B cell (primary cell): Measurements from ENCODE around the gene MAP3K5. TPM values are rescaled to one million over a fixed set of nuclear protein-coding genes. Genes with fewer than 3 reads are reported as not detected.
A peak's percentile ranks its signal among the peaks of the same experiment; 100 is the strongest.

Experiments used
- ATAC-seq: fragments of 200-7000 bp; cut with Tn5 transposase; one replicate; pipeline ENCODE4 v1.10.0; 2021; ENCODE audit warnings: low read depth, mild to moderate bottlenecking, moderate number of reproducible peaks, moderate library complexity
- CTCF ChIA-PET: fragments of 350-600 bp; sonication (Branson Sonifier 250); formaldehyde crosslinking; loops from one replicate; lab custom pipeline; 2021; ENCODE audit warnings: antibody characterized with exemption, inconsistent platforms; lab: Charles Lee
- POLR2A ChIA-PET: fragments of 350-600 bp; sonication (Branson Sonifier 250); formaldehyde crosslinking; loops from one replicate; lab custom pipeline; 2021; ENCODE audit warnings: antibody characterized with exemption; lab: Charles Lee
- DNase-seq: peaks from one replicate; pipeline ENCODE4 v3.0.0; 2013
- H2AFZ ChIP-seq: 2 replicates; pipeline ENCODE4 v1.6.1; 2012; ENCODE audit warnings: mild to moderate bottlenecking, low read depth, low read length; ENCODE audit not compliant: insufficient read depth, poor library complexity, severe bottlenecking
- H3K27ac ChIP-seq, 2 donors: 1 replicate in 1 of 2; 2 replicates in 1 of 2; pipeline ENCODE4 v1.5.1; 2012 to 2013; ENCODE audit warnings: low read length in 2 of 2, mild to moderate bottlenecking in 2 of 2, moderate library complexity in 1 of 2
- H3K27me3 ChIP-seq, 4 experiments: fragments of 200-600 bp in 1 of 4; sonication (generic) in 1 of 4; replicated peaks in 1 of 4; 1 replicate in 2 of 4; 2 replicates in 2 of 4; pipeline versions ENCODE4 v1.6.1 to v1.7.0; 2013 to 2016; ENCODE audit warnings: low read length in 3 of 4, mild to moderate bottlenecking in 2 of 4, mixed read lengths in 1 of 4, moderate library complexity in 1 of 4; ENCODE audit not compliant: insufficient read depth in 4 of 4, control insufficient read depth in 3 of 4; ENCODE audit errors: control extremely low read depth in 1 of 4
- H3K36me3 ChIP-seq, 2 experiments: replicated peaks in 1 of 2; 1 replicate in 1 of 2; 2 replicates in 1 of 2; pipeline versions ENCODE4 v1.6.1 to v1.7.1; 2013; ENCODE audit warnings: low read length in 1 of 2; ENCODE audit not compliant: insufficient read depth in 2 of 2, control insufficient read depth in 1 of 2; ENCODE audit errors: control extremely low read depth in 1 of 2, extremely low read depth in 1 of 2
- H3K4me1 ChIP-seq, 2 donors: fragments of 200-600 bp in 1 of 2; sonication (generic) in 1 of 2; 1 replicate in 1 of 2; 2 replicates in 1 of 2; pipeline versions ENCODE4 v1.5.1 to v1.6.1; 2013 to 2017; ENCODE audit warnings: low read length in 2 of 2; ENCODE audit not compliant: control insufficient read depth in 2 of 2, insufficient read depth in 2 of 2
- H3K4me2 ChIP-seq: replicated peaks from 2 replicates; pipeline ENCODE3; 2012; ENCODE audit warnings: mild to moderate bottlenecking, low read depth, low read length; ENCODE audit not compliant: poor library complexity, severe bottlenecking
- H3K4me3 ChIP-seq, 5 experiments: fragments of 200-600 bp in 1 of 5; sonication (generic) in 1 of 5; 1 replicate in 3 of 5; 2 replicates in 2 of 5; pipeline versions ENCODE4 v1.5.1 to v1.7.0; 2011 to 2016; ENCODE audit warnings: low read length in 4 of 5, mild to moderate bottlenecking in 4 of 5, low read depth in 2 of 5, control low read depth in 1 of 5, moderate library complexity in 1 of 5; ENCODE audit not compliant: insufficient read depth in 1 of 5; ENCODE audit errors: control extremely low read depth in 1 of 5, extremely low read depth in 1 of 5
- H3K79me2 ChIP-seq: fragments of 200-600 bp; sonication (generic); one replicate; pipeline ENCODE4 v1.6.0; 2016; ENCODE audit warnings: low read length; ENCODE audit not compliant: control insufficient read depth, insufficient read depth
- H3K9ac ChIP-seq: fragments of 200-600 bp; sonication (generic); 2 replicates; pipeline ENCODE4 v1.6.1; 2017; ENCODE audit warnings: mild to moderate bottlenecking, low read length, moderate library complexity
- H3K9me3 ChIP-seq, 3 donors: one replicate each; pipeline versions ENCODE4 v1.6.1 to v1.7.1; 2013; ENCODE audit warnings: low read length in 2 of 3; ENCODE audit not compliant: control insufficient read depth in 2 of 3, insufficient read depth in 1 of 3; ENCODE audit errors: control extremely low read depth in 1 of 3
- H4K20me1 ChIP-seq: 2 replicates; pipeline ENCODE4 v1.6.0; 2012; ENCODE audit warnings: mild to moderate bottlenecking, low read length; ENCODE audit not compliant: insufficient read depth, control insufficient read depth, poor library complexity, severe bottlenecking
- H3K27ac Mint-ChIP-seq: one replicate; pipeline ENCODE4 v1.8.0; 2021; ENCODE audit warnings: mixed read lengths
- H3K27me3 Mint-ChIP-seq: one replicate; pipeline ENCODE4 v1.8.0; 2021; ENCODE audit warnings: mixed read lengths
- H3K4me1 Mint-ChIP-seq: one replicate; pipeline ENCODE4 v1.8.0; 2021; ENCODE audit warnings: mixed read lengths
- H3K4me3 Mint-ChIP-seq: one replicate; pipeline ENCODE4 v1.8.0; 2021; ENCODE audit warnings: mixed read lengths
- H3K9me3 Mint-ChIP-seq: one replicate; pipeline ENCODE4 v1.8.0; 2022; ENCODE audit warnings: mixed read lengths; ENCODE audit not compliant: insufficient read depth
- EZH2 ChIP-seq: IDR thresholded peaks from 2 replicates; pipeline ENCODE4 v1.6.1; 2012; ENCODE audit warnings: borderline replicate concordance, low read depth, mild to moderate bottlenecking, moderate library complexity, low read length; ENCODE audit not compliant: insufficient read depth, poor library complexity, severe bottlenecking
- WGBS: methylation state at CpG from one replicate; pipeline ENCODE4 v1.1.5; 2013; ENCODE audit warnings: missing lambda C conversion rate; ENCODE audit not compliant: insufficient coverage; 5-methylcytosine and 5-hydroxymethylcytosine counted together
- intact Hi-C: fragments of 100-400 bp; cut with micrococcal nuclease; formaldehyde crosslinking; loops from one replicate; pipeline ENCODE4 v1.10.0; 2022
- polyA plus RNA-seq: library from polyadenylated mRNA; depleted of rRNA; stranded (reverse); fragments of >200 nt; gene quantifications from 2 replicates; pipeline ENCODE4 v1.2.3, GENCODE V29; 2012
- total RNA-seq, 2 donors: library from RNA; stranded (reverse); fragments of 120-200 nt in 1 of 2; gene quantifications; 1 replicate in 1 of 2; 2 replicates in 1 of 2; pipeline versions ENCODE4 v1.2.3 to v1.2.4, GENCODE V29; 2013 to 2022
- TF ChIP-seq, protein P1 (sequence below): fragments of 200-600 bp; IDR thresholded peaks from one replicate; pipeline ENCODE4 v1.8.0; 2022; ENCODE audit warnings: antibody characterized with exemption, mild to moderate bottlenecking

Gene MAP3K5
- total and polyA plus RNA-seq, 2 donors (not counting 1 experiment from before 2014, with no cell fraction given): 5.7 to 34.1 TPM

DNA sequence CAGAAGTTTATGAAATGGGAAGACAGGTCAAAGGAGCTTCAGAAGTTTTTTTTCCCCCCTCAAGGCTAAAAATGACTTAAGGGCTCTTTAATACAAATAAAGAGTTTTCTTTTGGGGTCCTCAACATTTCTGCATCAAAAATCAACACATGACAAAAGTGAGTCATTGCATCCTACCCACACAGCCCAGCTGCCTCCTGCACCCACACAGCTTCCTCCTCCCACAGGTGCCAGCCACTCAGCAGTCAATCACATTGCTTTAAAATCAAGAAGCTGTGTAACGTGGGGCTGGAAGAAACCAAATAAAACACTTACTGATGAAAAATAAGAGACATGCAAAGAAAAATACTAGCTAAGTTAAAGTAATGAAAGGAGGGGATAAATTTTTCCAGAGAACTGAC, 68.5 kb downstream of the MAP3K5 start:
- peaks cover 0 to 3% (median 0%) of the 10 kb centered on the region in 3 donors for H3K9me3 ChIP-seq
- peak overlapping the region; percentile 50 for H3K4me3 Mint-ChIP-seq
- intact Hi-C loops: loop anchor here (2.0 kb wide), 1 partner anchor 69 kb away; the partner anchor contains the start of gene MAP3K5

DNA sequence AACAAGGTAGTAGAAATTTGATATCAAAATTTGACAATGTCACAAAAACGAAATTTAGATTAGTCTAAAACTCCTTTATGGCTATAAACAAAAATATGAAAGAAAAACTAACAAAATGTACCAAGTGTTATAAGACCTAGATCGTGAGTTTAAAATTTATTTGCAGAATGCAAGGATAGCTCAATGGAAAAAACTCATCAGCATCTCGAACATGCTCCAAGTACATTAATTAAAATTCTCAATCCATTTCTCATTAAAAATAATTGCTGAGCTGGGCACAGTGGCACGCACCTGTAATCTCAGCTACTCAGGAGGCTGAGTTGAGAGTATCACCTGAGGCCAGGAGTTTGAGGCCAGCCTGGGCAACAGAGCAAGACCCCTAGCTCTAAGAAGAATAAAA, 70.8 kb downstream of the MAP3K5 start:
- Histone ChIP-seq H2AFZ (no peak overlapping the region), H3K27me3 (no peaks in the 10 kb centered on the region), H3K9ac (no peak overlapping the region), H3K79me2 (peaks cover 53% of the 10 kb centered on the region), H3K4me3 (no peak overlapping the region), H3K27ac (peak overlapping the region in 1 of 2 donors; percentile 19), H3K36me3 (no peaks in the 10 kb centered on the region), H3K4me1 (peaks cover 49% of the 10 kb centered on the region in 2 donors), H3K4me2 (no peak overlapping the region), H3K9me3 (peaks cover 0 to 3% (median 0%) of the 10 kb centered on the region in 3 donors), H4K20me1 (no peaks in the 10 kb centered on the region)
- ChIA-PET POLR2A (interaction anchor here (1.5 kb wide), 1 partner anchor 71 kb away, joined by 3 read pairs; the partner anchor contains the start of gene MAP3K5), CTCF (interaction anchor here (0.6 to 7.4 kb wide), 8 partner anchors 18 to 114 kb away, joined by 3 to 58 read pairs (median 4); partner anchors contain the start of gene MAP3K5)
- no CpG with 5 or more reads among the region's 4 CpGs for WGBS
- TF ChIP-seq, protein P1, sequence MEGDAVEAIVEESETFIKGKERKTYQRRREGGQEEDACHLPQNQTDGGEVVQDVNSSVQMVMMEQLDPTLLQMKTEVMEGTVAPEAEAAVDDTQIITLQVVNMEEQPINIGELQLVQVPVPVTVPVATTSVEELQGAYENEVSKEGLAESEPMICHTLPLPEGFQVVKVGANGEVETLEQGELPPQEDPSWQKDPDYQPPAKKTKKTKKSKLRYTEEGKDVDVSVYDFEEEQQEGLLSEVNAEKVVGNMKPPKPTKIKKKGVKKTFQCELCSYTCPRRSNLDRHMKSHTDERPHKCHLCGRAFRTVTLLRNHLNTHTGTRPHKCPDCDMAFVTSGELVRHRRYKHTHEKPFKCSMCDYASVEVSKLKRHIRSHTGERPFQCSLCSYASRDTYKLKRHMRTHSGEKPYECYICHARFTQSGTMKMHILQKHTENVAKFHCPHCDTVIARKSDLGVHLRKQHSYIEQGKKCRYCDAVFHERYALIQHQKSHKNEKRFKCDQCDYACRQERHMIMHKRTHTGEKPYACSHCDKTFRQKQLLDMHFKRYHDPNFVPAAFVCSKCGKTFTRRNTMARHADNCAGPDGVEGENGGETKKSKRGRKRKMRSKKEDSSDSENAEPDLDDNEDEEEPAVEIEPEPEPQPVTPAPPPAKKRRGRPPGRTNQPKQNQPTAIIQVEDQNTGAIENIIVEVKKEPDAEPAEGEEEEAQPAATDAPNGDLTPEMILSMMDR: no peak
- TF ChIP-seq EZH2: no peak
- no peak for DNase-seq
- H3K4me1 Mint-ChIP-seq: peaks cover 61% of the 10 kb centered on the region
- H3K9me3 Mint-ChIP-seq: peaks cover 1% of the 10 kb centered on the region
- H3K4me3 Mint-ChIP-seq: no peak overlapping the region
- H3K27ac Mint-ChIP-seq: no peak overlapping the region
- H3K27me3 Mint-ChIP-seq: no peaks in the 10 kb centered on the region
- no peak for ATAC-seq
- intact Hi-C loops: no loop called here

More for the DNA sequence above, 68.5 kb downstream of the MAP3K5 start:
- H3K27ac ChIP-seq: peak overlapping the region in 1 of 2 donors; percentile 20
- H3K27ac Mint-ChIP-seq: peak overlapping the region; percentile 47
- POLR2A ChIA-PET: interaction anchor here (0.7 to 1.9 kb wide), 2 partner anchors 69 to 440 kb away, joined by 8 to 13 read pairs; partner anchors contain the start of gene MAP3K5
- H3K4me2 ChIP-seq: peak overlapping the region; percentile 16
- H3K79me2 ChIP-seq: peaks cover 66% of the 10 kb centered on the region
- DNase-seq: peak; percentile 57
- no peak overlapping the region for H3K9ac ChIP-seq
- CTCF ChIA-PET: interaction anchor here (0.7 to 2.1 kb wide), 5 partner anchors 61 to 99 kb away, joined by 3 to 31 read pairs (median 5); partner anchors contain the start of gene MAP3K5
- H4K20me1 ChIP-seq: peaks cover 2% of the 10 kb centered on the region
- no peaks in the 10 kb centered on the region for H3K27me3 Mint-ChIP-seq
- H2AFZ ChIP-seq: no peak overlapping the region
- no CpG with 5 or more reads among the region's 1 CpG for WGBS
- peaks cover 29 to 31% of the 10 kb centered on the region in 2 donors for H3K4me1 ChIP-seq
- H3K36me3 ChIP-seq: no peaks in the 10 kb centered on the region
- H3K9me3 Mint-ChIP-seq: peaks cover 1% of the 10 kb centered on the region
- TF ChIP-seq, protein P1: no peak
- no peak for TF ChIP-seq EZH2
- H3K27me3 ChIP-seq: no peaks in the 10 kb centered on the region
- H3K4me1 Mint-ChIP-seq: peaks cover 48% of the 10 kb centered on the region
- ATAC-seq: peak; percentile 94
- no peak overlapping the region for H3K4me3 ChIP-seq
